HCT116 (cell line): Measurements from ENCODE around the gene CUL9. TPM values are rescaled to one million over a fixed set of nuclear protein-coding genes. Genes with fewer than 3 reads are reported as not detected.

Source experiments
- ATAC-seq: fragments of 200-7000 bp; cut with Tn5 transposase; 2 replicates; pipeline ENCODE4 v1.9.1; 2020; ENCODE audit warnings: mild to moderate bottlenecking, moderate library complexity
- BruUV-seq: library from RNA; stranded (reverse); fragments of 400-500 nt; replicated peaks from 2 replicates; lab custom pipeline; 2021; lab: Mats Ljungman, UMichigan
- CTCF ChIA-PET: fragments of 300-600 bp; sonication (Branson Sonifier 250); formaldehyde crosslinking; loops from one replicate; lab custom pipeline; 2021; ENCODE audit warnings: antibody characterized with exemption; lab: Charles Lee
- POLR2A ChIA-PET: fragments of 300-600, 350-600 bp; sonication (Branson Sonifier 250); formaldehyde crosslinking; loops from one replicate; lab custom pipeline; 2021; ENCODE audit warnings: antibody characterized with exemption; lab: Charles Lee
- RAD21 ChIA-PET, 2 experiments: fragments of 300-600 bp; sonication (Branson Sonifier 250); formaldehyde crosslinking; loops; one replicate each; lab custom pipeline; 2023; ENCODE audit warnings: low total read pairs in 2 of 2; ENCODE audit not compliant: uncharacterized antibody in 2 of 2, unreplicated experiment in 2 of 2, low non-redundant PET in 1 of 2; lab: Charles Lee
- DNase-seq: peaks from one replicate; pipeline ENCODE4 v3.0.0-alpha.2; 2010; ENCODE audit warnings: low read depth, low spot score
- H2AFZ ChIP-seq: fragments of 200-600 bp; shearing (Covaris generic), sonication (generic); 2 replicates; pipeline ENCODE4 v1.6.1; 2017; ENCODE audit warnings: low read depth, mixed run types, mixed read lengths, antibody characterized with exemption, low read length; ENCODE audit not compliant: poor library complexity, severe bottlenecking
- H3K27ac ChIP-seq: 2 replicates; pipeline ENCODE4 v1.5.1; 2012; ENCODE audit warnings: low read depth, low read length
- H3K27me3 ChIP-seq: fragments of 200-600 bp; sonication (generic); 2 replicates; pipeline ENCODE4 v1.6.1; 2016; ENCODE audit warnings: mixed run types, low read length, mixed read lengths; ENCODE audit not compliant: insufficient read depth
- H3K36me3 ChIP-seq, 2 experiments: fragments of 200-500 bp in 1 of 2; fragments of 200-600 bp in 1 of 2; sonication (Bioruptor generic) in 1 of 2; sonication (generic) in 1 of 2; 2 replicates each; pipeline versions ENCODE4 v1.5.1 to v1.6.1; 2014 to 2016; ENCODE audit warnings: low read length in 2 of 2, inconsistent platforms in 1 of 2, mixed read lengths in 1 of 2, mixed run types in 1 of 2; ENCODE audit not compliant: insufficient read depth in 2 of 2, control insufficient read depth in 1 of 2
- H3K4me1 ChIP-seq, 2 experiments: fragments of 200-600 bp in 1 of 2; sonication (generic) in 1 of 2; 2 replicates each; pipeline versions ENCODE4 v1.5.1 to v1.6.1; 2012 to 2017; ENCODE audit warnings: low read length in 2 of 2, inconsistent platforms in 1 of 2, mild to moderate bottlenecking in 1 of 2, mixed read lengths in 1 of 2, mixed run types in 1 of 2, moderate library complexity in 1 of 2; ENCODE audit not compliant: insufficient read depth in 2 of 2, control insufficient read depth in 1 of 2
- H3K4me2 ChIP-seq: fragments of 200-600 bp; sonication (generic); 2 replicates; pipeline ENCODE4 v1.6.1; 2017; ENCODE audit warnings: mixed run types, low read length, mixed read lengths
- H3K4me3 ChIP-seq, 2 experiments: fragments of 200-600 bp in 1 of 2; sonication (generic) in 1 of 2; replicated peaks in 1 of 2; 2 replicates each; pipeline ENCODE4 v1.5.1; 2011 to 2016; ENCODE audit warnings: low read length in 2 of 2, control low read depth in 1 of 2, low read depth in 1 of 2, mild to moderate bottlenecking in 1 of 2, mixed read lengths in 1 of 2, mixed run types in 1 of 2
- H3K79me2 ChIP-seq: fragments of 200-600 bp; sonication (generic); 2 replicates; pipeline ENCODE4 v1.6.1; 2017; ENCODE audit warnings: mild to moderate bottlenecking, mixed run types, low read length, moderate library complexity, mixed read lengths; ENCODE audit not compliant: insufficient read depth
- H3K9ac ChIP-seq: fragments of 200-600 bp; sonication (generic); 2 replicates; pipeline ENCODE4 v1.6.1; 2016; ENCODE audit warnings: low read length, mixed read lengths
- H3K9me2 ChIP-seq: fragments of 200-600 bp; sonication (generic), shearing (Covaris generic); 2 replicates; pipeline ENCODE4 v1.6.1; 2017; ENCODE audit warnings: mixed run types, mild to moderate bottlenecking, moderate library complexity; ENCODE audit not compliant: insufficient read depth
- H3K9me3 ChIP-seq, 2 experiments: fragments of 200-500 bp in 1 of 2; fragments of 200-600 bp in 1 of 2; sonication (Bioruptor generic) in 1 of 2; sonication (generic) in 1 of 2; 2 replicates each; pipeline ENCODE4 v1.6.1; 2014 to 2017; ENCODE audit warnings: low read length in 2 of 2, mixed read lengths in 2 of 2, inconsistent platforms in 1 of 2, low read depth in 1 of 2, mild to moderate bottlenecking in 1 of 2, mixed run types in 1 of 2, moderate library complexity in 1 of 2; ENCODE audit not compliant: control insufficient read depth in 1 of 2, insufficient read depth in 1 of 2
- H4K20me1 ChIP-seq: fragments of 200-600 bp; sonication (generic), shearing (Covaris generic); 2 replicates; pipeline ENCODE4 v1.6.1; 2017; ENCODE audit warnings: mixed run types, mild to moderate bottlenecking, moderate library complexity; ENCODE audit not compliant: insufficient read depth
- ATF3 ChIP-seq: IDR thresholded peaks from 2 replicates; pipeline ENCODE4 v1.6.1; 2012
- CBX3 ChIP-seq: IDR thresholded peaks from 2 replicates; pipeline ENCODE4 v1.6.1; 2012; ENCODE audit warnings: low read depth
- CEBPB ChIP-seq: IDR thresholded peaks from 2 replicates; pipeline ENCODE4 v1.6.1; 2012; ENCODE audit warnings: low read depth
- EGR1 ChIP-seq: IDR thresholded peaks from 2 replicates; pipeline ENCODE4 v1.6.1; 2012; ENCODE audit warnings: low read depth
- ELF1 ChIP-seq: IDR thresholded peaks from 2 replicates; pipeline ENCODE4 v1.6.1; 2012; ENCODE audit warnings: low read depth, borderline replicate concordance
- EZH2 ChIP-seq: fragments of 200-600 bp; sonication (generic); IDR thresholded peaks from 2 replicates; pipeline ENCODE4 v1.6.1; 2017; ENCODE audit warnings: antibody characterized with exemption, mixed run types
- JUND ChIP-seq: IDR thresholded peaks from 2 replicates; pipeline ENCODE4 v1.6.1; 2012
- POLR2A ChIP-seq: IDR thresholded peaks from 2 replicates; pipeline ENCODE4 v1.7.0; 2011; ENCODE audit warnings: borderline replicate concordance; ENCODE audit not compliant: insufficient read depth, insufficient read length; ENCODE audit errors: extremely low read depth
- POLR2AphosphoS5 ChIP-seq: IDR thresholded peaks from 2 replicates; pipeline ENCODE4 v1.6.1; 2011; ENCODE audit warnings: mild to moderate bottlenecking, low read depth, low read length, moderate library complexity
- RAD21 ChIP-seq: IDR thresholded peaks from 2 replicates; pipeline ENCODE4 v1.6.1; 2012; ENCODE audit warnings: low read depth, mild to moderate bottlenecking
- SP1 ChIP-seq: IDR thresholded peaks from 2 replicates; pipeline ENCODE4 v1.6.1; 2012; ENCODE audit warnings: low read depth
- TCF7L2 ChIP-seq: IDR thresholded peaks from 2 replicates; pipeline ENCODE4 v1.7.0; 2011; ENCODE audit warnings: borderline replicate concordance, inconsistent platforms; ENCODE audit not compliant: insufficient read depth, insufficient read length; ENCODE audit errors: extremely low read depth
- YY1 ChIP-seq: IDR thresholded peaks from 2 replicates; pipeline ENCODE4 v1.6.1; 2011; ENCODE audit warnings: low read length, low read depth, moderate library complexity, mild to moderate bottlenecking; ENCODE audit not compliant: insufficient replicate concordance; ENCODE audit errors: extremely low read depth
- ZBTB33 ChIP-seq: IDR thresholded peaks from 2 replicates; pipeline ENCODE4 v1.6.1; 2011; ENCODE audit warnings: mild to moderate bottlenecking, low read length, moderate library complexity; ENCODE audit not compliant: insufficient replicate concordance; ENCODE audit errors: extremely low read depth
- ZFX ChIP-seq: fragments of 450-650 bp; IDR thresholded peaks from 2 replicates; pipeline ENCODE4 v1.6.1; 2017
- ZNF274 ChIP-seq: fragments of 200-500 bp; sonication (Bioruptor generic); IDR thresholded peaks from 2 replicates; pipeline ENCODE4 v1.6.1; 2014; ENCODE audit warnings: mild to moderate bottlenecking, low read depth, low read length, inconsistent platforms
- intact Hi-C: fragments of 100-400 bp; cut with micrococcal nuclease; formaldehyde crosslinking; loops from 2 replicates; pipeline ENCODE4 v1.10.0; 2022
- total RNA-seq: library from RNA; stranded (reverse); gene quantifications from one replicate; pipeline ENCODE4 v1.2.1, GENCODE V29; 2021; ENCODE audit not compliant: unreplicated experiment
- TF ChIP-seq, protein P1 (sequence below), 3 experiments: fragments of 200-600 bp in 1 of 3; sonication (generic) in 1 of 3; IDR thresholded peaks in 2 of 3; conservative IDR thresholded peaks in 1 of 3; 2 replicates each; pipeline ENCODE4 v1.5.1; 2012 to 2017; ENCODE audit warnings: low read depth in 2 of 3, low read length in 2 of 3, antibody characterized with exemption in 1 of 3, borderline replicate concordance in 1 of 3, control low read depth in 1 of 3, mild to moderate bottlenecking in 1 of 3, mixed read lengths in 1 of 3, mixed run types in 1 of 3, moderate library complexity in 1 of 3; ENCODE audit not compliant: insufficient read depth in 1 of 3

The CUL9 gene
- total RNA-seq, 1 experiment from 2014 or later = 36.5 TPM

GRCh38 chr6:43223175-43223574 is 41.2 kb downstream of the CUL9 start:
- H3K4me1 ChIP-seq = peaks cover 0 to 10% of the 10 kb centered on the region in 2 experiments; a peak in 3 of 4 replicates
- ATAC-seq = 0 out of 2 replicates have a peak, but pooled peaks have one; percentile 17
- TF ChIP-seq JUND = no peak
- no peak for TF ChIP-seq ZFX
- no peak for TF ChIP-seq RAD21
- TF ChIP-seq EGR1 = no peak
- no peak for TF ChIP-seq EZH2
- no peak for TF ChIP-seq TCF7L2
- TF ChIP-seq ZBTB33 = no peak
- no peak for TF ChIP-seq POLR2A
- TF ChIP-seq CBX3 = no peak
- TF ChIP-seq ELF1 = no peak
- no peak for TF ChIP-seq YY1
- TF ChIP-seq ZNF274 = no peak
- TF ChIP-seq, protein P1, sequence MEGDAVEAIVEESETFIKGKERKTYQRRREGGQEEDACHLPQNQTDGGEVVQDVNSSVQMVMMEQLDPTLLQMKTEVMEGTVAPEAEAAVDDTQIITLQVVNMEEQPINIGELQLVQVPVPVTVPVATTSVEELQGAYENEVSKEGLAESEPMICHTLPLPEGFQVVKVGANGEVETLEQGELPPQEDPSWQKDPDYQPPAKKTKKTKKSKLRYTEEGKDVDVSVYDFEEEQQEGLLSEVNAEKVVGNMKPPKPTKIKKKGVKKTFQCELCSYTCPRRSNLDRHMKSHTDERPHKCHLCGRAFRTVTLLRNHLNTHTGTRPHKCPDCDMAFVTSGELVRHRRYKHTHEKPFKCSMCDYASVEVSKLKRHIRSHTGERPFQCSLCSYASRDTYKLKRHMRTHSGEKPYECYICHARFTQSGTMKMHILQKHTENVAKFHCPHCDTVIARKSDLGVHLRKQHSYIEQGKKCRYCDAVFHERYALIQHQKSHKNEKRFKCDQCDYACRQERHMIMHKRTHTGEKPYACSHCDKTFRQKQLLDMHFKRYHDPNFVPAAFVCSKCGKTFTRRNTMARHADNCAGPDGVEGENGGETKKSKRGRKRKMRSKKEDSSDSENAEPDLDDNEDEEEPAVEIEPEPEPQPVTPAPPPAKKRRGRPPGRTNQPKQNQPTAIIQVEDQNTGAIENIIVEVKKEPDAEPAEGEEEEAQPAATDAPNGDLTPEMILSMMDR (IDR thresholded peaks at IDR 0.05 in 2 of 3, conservative IDR thresholded peaks at IDR 0.05 in 1 of 3; ENCODE audit: borderline replicate concordance in 1 of 3, insufficient read depth in 1 of 3, low read depth in 2 of 3, low read length in 2 of 3) = no peak
- no peak for TF ChIP-seq CEBPB
- TF ChIP-seq ATF3 = no peak
- TF ChIP-seq SP1 = no peak
- no peak for TF ChIP-seq POLR2AphosphoS5
- no peaks in the 10 kb centered on the region for H3K9me2 ChIP-seq
- BruUV-seq = no TSS peak
- ChIA-PET POLR2A (no interaction called here), RAD21 (no interaction called here), CTCF (no interaction called here)
- no peak overlapping the region for H2AFZ ChIP-seq
- no peaks in the 10 kb centered on the region for H3K9me3 ChIP-seq
- no peak overlapping the region for H3K9ac ChIP-seq
- H3K27me3 ChIP-seq = no peaks in the 10 kb centered on the region
- no peak for DNase-seq
- H3K36me3 ChIP-seq = peaks cover 7 to 10% of the 10 kb centered on the region in 2 experiments; a peak in 2 of 4 replicates
- peaks cover 20% of the 10 kb centered on the region for H3K79me2 ChIP-seq
- no peak overlapping the region for H3K27ac ChIP-seq
- no peak overlapping the region for H3K4me2 ChIP-seq
- no peaks in the 10 kb centered on the region for H4K20me1 ChIP-seq
- intact Hi-C loops = no loop called here
- H3K4me3 ChIP-seq = no peak overlapping the region
